Muscle of arm (tissue), 12 donors: ENCODE results near the gene NKAIN2. TPM values are rescaled to one million over a fixed set of nuclear protein-coding genes. Genes with fewer than 3 reads are reported as not detected.
"Not testable (repeated sequence)": the region's sequence is repeated elsewhere in the genome, so short reads cannot be mapped to it uniquely, and the experiment has no call there.

Experiments used
- DNase-seq: peaks from one replicate; pipeline ENCODE4 v3.0.0-alpha.2; 2013
- polyA plus RNA-seq, 12 donors: library from polyadenylated mRNA; unstranded; fragments of 120-200 nt; gene quantifications; one replicate each; pipeline ENCODE4 v1.2.1, GENCODE V29; 2013; ENCODE audit not compliant: insufficient read length in 12 of 12

NKAIN2 gene
- polyA plus RNA-seq, 12 donors, result 5.0 to 10.7 (median 7.4) TPM; not detected in 1

- DNase-seq, result no peak
Measured at GRCh38 chr6:124310139-124310538, 506.5 kb downstream of the NKAIN2 start.

GRCh38 chr6:124319410-124319809 is 515.7 kb downstream of the NKAIN2 start:
- no peak for DNase-seq

- DNase-seq, result no peak
Measured at GRCh38 chr6:124324237-124324636, 520.6 kb downstream of the NKAIN2 start.

- DNase-seq, result no peak
Measured at GRCh38 chr6:124330197-124330596, 526.5 kb downstream of the NKAIN2 start.

DNA sequence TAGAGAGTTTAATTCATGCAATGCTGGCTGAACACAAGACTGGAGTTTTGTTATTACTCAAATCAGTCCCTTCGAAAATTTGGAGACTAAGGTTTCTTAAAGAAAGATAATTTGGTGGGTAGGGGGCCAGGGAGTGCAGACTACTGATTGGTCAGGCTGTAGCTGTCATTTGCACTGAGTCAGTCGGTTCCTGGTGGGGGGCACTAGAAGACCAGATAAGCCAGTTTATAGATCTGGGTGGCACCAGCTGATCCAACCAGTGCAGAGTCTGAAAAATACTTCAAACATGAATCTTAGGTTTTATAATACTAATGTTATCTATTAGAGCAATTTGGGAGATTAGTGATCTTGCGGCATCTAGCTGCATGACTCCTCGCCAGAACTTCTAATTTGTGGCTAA is 530.7 kb downstream of the NKAIN2 start:
- DNase-seq, result no peak

DNA sequence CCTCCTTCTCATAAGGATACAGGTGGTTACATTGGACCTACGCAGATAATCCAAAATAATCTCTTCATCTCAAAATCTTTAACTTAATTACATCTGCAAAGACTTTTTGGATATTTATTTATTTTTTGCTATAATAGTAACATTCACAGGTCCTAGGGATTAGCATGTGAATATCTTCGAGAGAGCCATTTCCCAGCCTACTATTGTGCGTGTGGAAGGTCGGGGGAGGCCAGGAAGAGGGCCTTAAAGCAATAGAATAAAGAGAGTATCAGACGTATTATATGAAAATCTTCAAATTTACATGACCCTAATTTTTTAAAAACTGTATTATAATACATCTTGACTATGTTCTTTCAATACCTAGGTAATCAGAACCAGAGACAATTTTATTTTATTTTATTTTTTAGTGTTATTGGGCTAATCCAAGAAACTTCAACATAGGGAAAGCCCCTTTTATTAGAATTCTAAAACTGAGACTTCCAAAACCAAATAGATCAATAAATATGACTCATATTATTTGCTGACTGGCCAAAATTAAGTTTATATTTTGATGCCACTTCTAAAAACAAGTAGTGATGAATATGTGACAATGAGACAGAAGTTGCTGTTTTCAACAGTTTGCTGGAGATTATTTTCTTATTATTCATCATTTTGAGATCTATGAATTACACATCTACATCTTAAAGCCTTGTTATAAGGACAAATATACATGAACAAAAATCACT is 536.1 kb downstream of the NKAIN2 start:
- no peak for DNase-seq

GRCh38 chr6:124348339-124348738 is 544.7 kb downstream of the NKAIN2 start:
- DNase-seq, result not testable (repeated sequence)

- no peak for DNase-seq
Measured at GRCh38 chr6:124355146-124355545, 551.5 kb downstream of the NKAIN2 start.

GRCh38 chr6:124356276-124356810 is 552.7 kb downstream of the NKAIN2 start:
- DNase-seq, result no peak

GRCh38 chr6:124356811-124357210 is 553.1 kb downstream of the NKAIN2 start:
- DNase-seq, result no peak

DNA sequence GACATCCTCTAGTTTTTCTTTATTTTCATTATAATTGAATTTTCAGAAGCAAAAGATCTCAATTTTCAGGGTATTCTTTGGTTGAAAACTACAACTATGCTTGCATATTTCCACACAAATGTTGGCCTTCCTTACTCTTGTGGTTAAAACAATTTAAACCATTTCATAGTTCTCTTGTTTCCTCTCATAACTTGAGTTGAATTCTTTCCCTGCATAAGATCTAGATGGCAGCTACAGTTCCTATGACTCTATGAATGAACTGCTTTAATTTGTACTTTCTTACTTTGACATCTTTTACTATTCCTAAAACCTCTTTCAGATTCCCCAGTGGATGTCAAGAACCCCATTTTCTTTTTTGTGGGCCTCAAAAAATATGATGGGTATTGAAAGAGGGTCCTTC is 564.5 kb downstream of the NKAIN2 start:
- no peak for DNase-seq

DNA sequence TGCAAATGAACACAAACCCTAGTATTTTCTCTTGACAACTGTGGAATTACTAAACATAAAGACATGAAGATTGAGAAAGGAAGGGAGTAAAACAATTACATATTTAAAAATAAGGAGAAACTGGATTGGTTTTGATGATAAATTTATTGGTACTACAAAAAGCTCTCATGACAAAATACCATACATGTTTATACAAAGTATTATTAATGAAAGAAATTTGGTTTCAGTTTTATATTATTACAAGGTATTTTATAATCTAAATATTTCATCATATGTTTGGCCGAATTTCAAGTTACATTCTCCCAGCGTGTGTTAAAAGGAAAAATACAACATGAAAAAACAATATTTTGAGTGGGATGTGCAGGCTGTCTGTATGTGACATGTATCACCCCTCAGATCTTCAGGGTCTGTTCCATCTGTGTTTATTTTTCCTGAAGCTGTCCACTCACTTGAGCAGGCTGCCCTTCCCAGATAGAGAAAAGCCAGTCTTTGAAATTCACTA is 568.4 kb downstream of the NKAIN2 start:
- DNase-seq, result no peak

GRCh38 chr6:124373386-124373785 is 569.7 kb downstream of the NKAIN2 start:
- DNase-seq, result no peak

- no peak for DNase-seq
Measured at GRCh38 chr6:124389127-124389526, 585.5 kb downstream of the NKAIN2 start.

DNA sequence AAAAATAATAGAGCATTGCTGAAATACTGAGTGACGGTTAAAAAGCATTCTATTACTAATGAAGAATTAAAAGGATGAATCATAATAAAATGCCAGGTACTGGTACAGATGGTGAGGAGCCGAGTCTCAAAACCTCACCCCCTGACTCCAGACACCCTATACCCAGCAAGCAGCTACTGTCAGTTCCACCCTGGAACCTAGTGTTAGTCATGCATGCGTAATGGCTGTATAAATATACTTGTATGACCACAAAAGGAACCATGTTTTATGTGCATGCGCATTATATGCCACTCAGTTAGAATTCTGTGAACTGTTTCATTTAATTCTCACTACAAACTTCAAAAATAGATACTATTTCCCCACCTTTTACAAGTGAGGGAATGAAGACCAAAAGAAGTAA is 589.9 kb downstream of the NKAIN2 start:
- DNase-seq, result no peak

DNA sequence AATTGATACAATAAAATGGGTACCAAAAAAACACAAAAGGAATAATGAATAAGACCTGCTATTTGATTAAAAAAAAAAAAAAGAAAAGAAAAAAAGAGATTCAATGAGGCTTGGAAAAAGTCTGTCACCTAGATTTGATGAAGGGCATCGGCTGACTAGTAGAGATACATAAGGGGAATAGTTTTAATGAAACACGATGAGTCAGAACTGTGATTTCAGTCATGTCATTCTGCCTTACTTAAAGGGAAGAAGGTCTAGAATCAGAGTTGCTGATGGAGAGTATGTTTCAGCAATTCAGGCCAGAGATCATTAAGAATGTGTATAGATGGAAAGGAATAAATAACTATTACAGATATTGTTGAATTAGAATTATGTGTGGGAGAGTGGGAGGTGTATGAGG is 592.7 kb downstream of the NKAIN2 start:
- DNase-seq, result no peak

GRCh38 chr6:124400261-124400999 is 596.8 kb downstream of the NKAIN2 start:
- peak; percentile 32 for DNase-seq

GRCh38 chr6:124410425-124410824 is 606.8 kb downstream of the NKAIN2 start:
- not testable (repeated sequence) for DNase-seq

GRCh38 chr6:124412657-124413056 is 609.0 kb downstream of the NKAIN2 start:
- not testable (repeated sequence) for DNase-seq

DNA sequence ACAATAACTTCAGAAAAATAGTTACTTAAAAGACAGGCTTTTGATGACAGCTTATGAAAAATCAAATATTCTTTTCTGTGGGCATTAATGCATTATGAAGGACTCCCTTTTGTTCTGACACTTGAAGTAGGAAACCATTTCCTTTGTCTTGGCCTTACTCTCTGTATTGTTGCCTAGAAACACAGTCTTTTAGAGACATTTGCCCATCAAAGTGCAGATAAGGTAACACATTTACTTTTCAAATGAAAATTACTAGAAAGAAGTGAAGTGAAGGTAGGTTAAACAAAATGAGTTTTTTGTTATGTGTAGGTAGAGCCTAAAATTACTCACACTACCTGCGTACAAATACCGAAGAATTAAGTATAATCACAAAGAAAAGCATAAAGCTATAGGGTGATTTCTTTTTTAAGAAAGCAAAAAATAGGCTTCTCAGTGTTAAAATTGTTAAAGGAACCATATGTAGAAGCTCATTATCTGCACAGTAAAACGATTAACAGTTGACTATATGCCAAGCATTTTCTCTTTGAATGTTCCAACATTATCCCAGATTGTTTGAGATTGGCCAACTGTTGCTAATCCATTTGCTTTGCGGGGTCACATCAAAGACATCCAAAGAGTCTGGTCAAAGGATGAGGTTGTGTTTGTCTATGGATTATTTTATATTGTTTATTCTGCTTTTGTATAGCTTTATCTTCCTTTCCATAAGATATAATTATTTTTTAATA is 616.6 kb downstream of the NKAIN2 start:
- no peak for DNase-seq

- no peak for DNase-seq
Measured at GRCh38 chr6:124423621-124424020, 620.0 kb downstream of the NKAIN2 start.

DNA sequence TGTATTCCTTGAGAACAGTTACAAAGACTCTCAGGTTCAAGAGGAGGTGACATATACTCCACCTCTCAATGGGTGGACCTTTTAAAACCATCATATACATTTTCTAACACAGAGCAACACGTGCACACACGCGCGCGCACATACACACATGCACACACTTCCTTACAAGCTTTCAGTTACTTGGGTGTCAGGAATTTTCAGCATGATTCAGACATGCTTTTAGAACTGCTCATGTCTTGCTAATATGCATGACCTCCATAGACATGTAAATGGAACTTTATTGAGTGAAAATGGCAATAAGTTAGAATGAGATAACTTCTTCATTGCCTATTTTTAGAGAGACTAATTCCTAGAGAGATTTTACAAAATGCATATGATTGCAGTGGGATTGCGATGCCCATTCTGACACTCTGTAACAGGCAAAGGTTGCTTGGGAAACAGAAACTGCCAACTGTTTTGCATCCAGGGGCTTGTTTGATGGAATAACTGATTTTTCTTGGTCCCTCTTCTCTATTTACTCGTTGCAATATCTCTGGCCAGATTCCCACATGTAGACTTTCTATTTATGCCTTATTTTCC is 627.2 kb downstream of the NKAIN2 start:
- no peak for DNase-seq
